GM23338 (cell line): Measurements from ENCODE around the gene DRC3. TPM values are rescaled to one million over a fixed set of nuclear protein-coding genes. Genes with fewer than 3 reads are reported as not detected.

Source experiments
- CREB1 ChIP-seq: fragments of 250-450 bp; sonication (Bioruptor Pico); IDR thresholded peaks from 2 replicates; pipeline ENCODE4 v1.5.0; 2020; ENCODE audit warnings: low read depth, mild to moderate bottlenecking, moderate library complexity
- CTCF ChIP-seq, 2 experiments: fragments of 200-600 bp in 1 of 2; sonication (generic) in 1 of 2; conservative IDR thresholded peaks; 2 replicates each; pipeline versions ENCODE4 v1.5.1 to v1.6.1; 2016 to 2017; ENCODE audit warnings: antibody characterized with exemption in 2 of 2, low read depth in 2 of 2, mild to moderate bottlenecking in 2 of 2, moderate library complexity in 1 of 2
- EZH2 ChIP-seq: fragments of 200-600 bp; sonication (generic); IDR thresholded peaks from one replicate; pipeline ENCODE4 v1.8.0; 2017; ENCODE audit warnings: antibody characterized with exemption, mild to moderate bottlenecking, low read depth; ENCODE audit not compliant: unreplicated experiment
- EZH2phosphoT487 ChIP-seq: fragments of 200-600 bp; sonication (generic); IDR thresholded peaks from one replicate; pipeline ENCODE4 v1.8.1; 2018; ENCODE audit warnings: antibody characterized with exemption; ENCODE audit not compliant: unreplicated experiment
- ZNF114 ChIP-seq: fragments of 250-450 bp; sonication (Bioruptor Pico); IDR thresholded peaks from 2 replicates; pipeline ENCODE4 v1.5.0; 2020; ENCODE audit warnings: mild to moderate bottlenecking, moderate library complexity
- ZNF331 ChIP-seq: fragments of 250-450 bp; sonication (Bioruptor Pico); IDR thresholded peaks from 2 replicates; pipeline ENCODE4 v1.5.0; 2020; ENCODE audit warnings: low read depth, mild to moderate bottlenecking, moderate library complexity
- ZNF462 ChIP-seq: fragments of 250-450 bp; sonication (Bioruptor Pico); IDR thresholded peaks from 2 replicates; pipeline ENCODE4 v1.5.0; 2020; ENCODE audit warnings: mild to moderate bottlenecking, moderate library complexity
- polyA plus RNA-seq: library from polyadenylated mRNA; unstranded; fragments of >200 nt; fragmentation: Nextera tagmentation; extraction: Ambion mirVana; gene quantifications from 2 replicates; pipeline ENCODE4 v1.2.1, GENCODE V29; 2016
- total RNA-seq: library from RNA; depleted of rRNA; stranded (reverse); fragments of >200 nt; shearing (Covaris generic); gene quantifications from 2 replicates; pipeline ENCODE4 v1.2.3, GENCODE V29; 2014
- TF ChIP-seq, protein P1 (sequence below): IDR thresholded peaks from one replicate; pipeline ENCODE4 v1.6.1; 2018; ENCODE audit warnings: antibody characterized with exemption; ENCODE audit not compliant: unreplicated experiment

Gene DRC3
- total and polyA plus RNA-seq, 2 experiments from 2014 or later: 1.1 TPM; not detected in 1

DNA sequence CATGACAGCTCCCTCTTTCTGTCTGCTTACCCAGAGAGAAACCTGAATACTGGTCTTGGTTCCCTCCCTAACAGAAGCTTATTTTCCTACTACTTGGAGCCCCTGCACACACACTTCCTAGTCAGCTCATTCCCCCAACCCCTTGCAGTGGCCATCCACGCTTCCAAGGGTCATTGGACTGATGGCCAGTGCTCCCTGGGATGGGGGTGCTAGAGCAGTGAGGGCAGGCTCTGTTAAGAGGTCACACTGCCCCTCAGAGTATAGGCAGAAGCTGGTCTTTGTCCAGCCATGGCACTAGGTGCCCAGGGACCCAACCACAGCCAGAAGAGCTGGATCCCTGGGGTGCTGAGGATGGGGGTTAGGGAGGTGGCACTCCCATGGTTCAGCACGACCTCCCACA, 12.5 kb downstream of the DRC3 start (continued):
- no peak for TF ChIP-seq ZNF462
- TF ChIP-seq ZNF114: no peak
- TF ChIP-seq, protein P1, sequence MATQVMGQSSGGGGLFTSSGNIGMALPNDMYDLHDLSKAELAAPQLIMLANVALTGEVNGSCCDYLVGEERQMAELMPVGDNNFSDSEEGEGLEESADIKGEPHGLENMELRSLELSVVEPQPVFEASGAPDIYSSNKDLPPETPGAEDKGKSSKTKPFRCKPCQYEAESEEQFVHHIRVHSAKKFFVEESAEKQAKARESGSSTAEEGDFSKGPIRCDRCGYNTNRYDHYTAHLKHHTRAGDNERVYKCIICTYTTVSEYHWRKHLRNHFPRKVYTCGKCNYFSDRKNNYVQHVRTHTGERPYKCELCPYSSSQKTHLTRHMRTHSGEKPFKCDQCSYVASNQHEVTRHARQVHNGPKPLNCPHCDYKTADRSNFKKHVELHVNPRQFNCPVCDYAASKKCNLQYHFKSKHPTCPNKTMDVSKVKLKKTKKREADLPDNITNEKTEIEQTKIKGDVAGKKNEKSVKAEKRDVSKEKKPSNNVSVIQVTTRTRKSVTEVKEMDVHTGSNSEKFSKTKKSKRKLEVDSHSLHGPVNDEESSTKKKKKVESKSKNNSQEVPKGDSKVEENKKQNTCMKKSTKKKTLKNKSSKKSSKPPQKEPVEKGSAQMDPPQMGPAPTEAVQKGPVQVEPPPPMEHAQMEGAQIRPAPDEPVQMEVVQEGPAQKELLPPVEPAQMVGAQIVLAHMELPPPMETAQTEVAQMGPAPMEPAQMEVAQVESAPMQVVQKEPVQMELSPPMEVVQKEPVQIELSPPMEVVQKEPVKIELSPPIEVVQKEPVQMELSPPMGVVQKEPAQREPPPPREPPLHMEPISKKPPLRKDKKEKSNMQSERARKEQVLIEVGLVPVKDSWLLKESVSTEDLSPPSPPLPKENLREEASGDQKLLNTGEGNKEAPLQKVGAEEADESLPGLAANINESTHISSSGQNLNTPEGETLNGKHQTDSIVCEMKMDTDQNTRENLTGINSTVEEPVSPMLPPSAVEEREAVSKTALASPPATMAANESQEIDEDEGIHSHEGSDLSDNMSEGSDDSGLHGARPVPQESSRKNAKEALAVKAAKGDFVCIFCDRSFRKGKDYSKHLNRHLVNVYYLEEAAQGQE: no peak
- TF ChIP-seq EZH2phosphoT487: no peak
- no peak for TF ChIP-seq EZH2
- TF ChIP-seq CREB1 (CRISPR knock-in tag): no peak
- no peak for TF ChIP-seq CTCF (conservative IDR thresholded peaks at IDR 0.05; ENCODE audit: low read depth in 2 of 2)
- TF ChIP-seq ZNF331 (CRISPR knock-in tag): no peak
